Calu3 (cell line): ENCODE data around the gene FOSB. TPM values are rescaled to one million over a fixed set of nuclear protein-coding genes. Genes with fewer than 3 reads are reported as not detected.

Experiments used
- BruUV-seq: library from RNA; stranded (reverse); fragments of 400-500 nt; replicated peaks from 2 replicates; lab custom pipeline; 2021; lab: Mats Ljungman, UMichigan
- CTCF ChIA-PET: fragments of 300-600 bp; sonication (Branson Sonifier 250); formaldehyde crosslinking; loops from one replicate; lab custom pipeline; 2022; ENCODE audit warnings: antibody characterized with exemption; lab: Charles Lee
- DNase-seq: peaks from one replicate; pipeline ENCODE4 v3.0.0; 2022
- H3K27ac Mint-ChIP-seq: one replicate; pipeline ENCODE4 v1.8.0; 2022; ENCODE audit warnings: mixed read lengths; ENCODE audit not compliant: unreplicated experiment
- H3K27me3 Mint-ChIP-seq: one replicate; pipeline ENCODE4 v1.8.0; 2022; ENCODE audit warnings: mixed read lengths; ENCODE audit not compliant: unreplicated experiment
- H3K36me3 Mint-ChIP-seq: one replicate; pipeline ENCODE4 v1.8.0; 2022; ENCODE audit warnings: mild to moderate bottlenecking, moderate library complexity, mixed read lengths; ENCODE audit not compliant: insufficient read depth, unreplicated experiment
- H3K4me1 Mint-ChIP-seq: one replicate; pipeline ENCODE4 v1.8.0; 2022; ENCODE audit warnings: mild to moderate bottlenecking, low read depth, mixed read lengths; ENCODE audit not compliant: unreplicated experiment
- H3K4me3 Mint-ChIP-seq: one replicate; pipeline ENCODE4 v1.8.0; 2022; ENCODE audit warnings: mild to moderate bottlenecking, low read depth, moderate library complexity, mixed read lengths; ENCODE audit not compliant: unreplicated experiment
- H3K9me3 Mint-ChIP-seq: one replicate; pipeline ENCODE4 v1.8.0; 2022; ENCODE audit warnings: low read depth, mixed read lengths; ENCODE audit not compliant: unreplicated experiment
- CTCF ChIP-seq: fragments of 200-600 bp; IDR thresholded peaks from one replicate; pipeline ENCODE4 v1.8.0; 2022; ENCODE audit warnings: antibody characterized with exemption; ENCODE audit not compliant: unreplicated experiment
- intact Hi-C: fragments of 100-400 bp; cut with micrococcal nuclease; formaldehyde crosslinking; loops from one replicate; pipeline ENCODE4 v1.10.0; 2022; ENCODE audit not compliant: unreplicated experiment
- total RNA-seq: library from RNA; stranded (reverse); gene quantifications from 2 replicates; pipeline ENCODE4 v1.2.3, GENCODE V29; 2022

Gene FOSB
- total RNA-seq, 1 experiment from 2014 or later, result 23.8 TPM

- Mint-ChIP-seq H3K9me3 (no peaks in the 10 kb centered on the region), H3K27ac (peak overlapping the region; percentile 99), H3K36me3 (peaks cover 88% of the 10 kb centered on the region), H3K4me3 (peak overlapping the region; percentile 86), H3K27me3 (peaks cover 23% of the 10 kb centered on the region), H3K4me1 (peaks cover 35% of the 10 kb centered on the region)
- peak; percentile 98 for DNase-seq
- intact Hi-C loops, result loop anchor here (2.0 kb wide), 1 partner anchor 19 kb away; no protein-coding TSS in a partner anchor
- no TSS peak for BruUV-seq
- CTCF ChIA-PET, result interaction anchor here (0.6 to 4.6 kb wide), 6 partner anchors 8 to 417 kb away, joined by 3 to 61 read pairs (median 9); partner anchors contain the start of gene IRF2BP1
- no peak for TF ChIP-seq CTCF
Measured at GRCh38 chr19:45469132-45469944, 1.5 kb downstream of the FOSB start.

- intact Hi-C loops, result loop anchor here (2.0 kb wide), 1 partner anchor 19 kb away; no protein-coding TSS in a partner anchor
- Mint-ChIP-seq H3K4me3 (peak overlapping the region; percentile 86), H3K27me3 (peaks cover 15% of the 10 kb centered on the region), H3K36me3 (peaks cover 96% of the 10 kb centered on the region), H3K27ac (peak overlapping the region; percentile 99), H3K9me3 (no peaks in the 10 kb centered on the region), H3K4me1 (peaks cover 30% of the 10 kb centered on the region)
- DNase-seq, result peak; percentile 59
- BruUV-seq, result no TSS peak
- no peak for TF ChIP-seq CTCF
- CTCF ChIA-PET, result interaction anchor here (1.4 to 4.6 kb wide), 4 partner anchors 8 to 31 kb away, joined by 5 to 61 read pairs (median 30); no protein-coding TSS in a partner anchor
Measured at GRCh38 chr19:45469945-45470761, 2.4 kb downstream of the FOSB start.

GRCh38 chr19:45470762-45471081 lies 2.9 kb downstream of the FOSB start:
- CTCF ChIA-PET, result no interaction called here
- no peak for DNase-seq
- intact Hi-C loops, result no loop called here
- no peak for TF ChIP-seq CTCF
- peaks cover 34% of the 10 kb centered on the region for H3K4me1 Mint-ChIP-seq
- no peaks in the 10 kb centered on the region for H3K9me3 Mint-ChIP-seq
- H3K27ac Mint-ChIP-seq, result peak overlapping the region; percentile 99
- peaks cover 14% of the 10 kb centered on the region for H3K27me3 Mint-ChIP-seq
- BruUV-seq, result no TSS peak
- H3K36me3 Mint-ChIP-seq, result peaks cover 99% of the 10 kb centered on the region
- H3K4me3 Mint-ChIP-seq, result peak overlapping the region; percentile 86

GRCh38 chr19:45471111-45471930 lies 3.5 kb downstream of the FOSB start:
- DNase-seq, result no peak
- H3K27ac Mint-ChIP-seq, result peak overlapping the region; percentile 99
- peak overlapping the region; percentile 20 for H3K4me3 Mint-ChIP-seq
- peaks cover 98% of the 10 kb centered on the region for H3K36me3 Mint-ChIP-seq
- H3K9me3 Mint-ChIP-seq, result no peaks in the 10 kb centered on the region
- CTCF ChIA-PET, result no interaction called here
- H3K4me1 Mint-ChIP-seq, result peaks cover 38% of the 10 kb centered on the region
- no TSS peak for BruUV-seq
- peaks cover 14% of the 10 kb centered on the region for H3K27me3 Mint-ChIP-seq
- intact Hi-C loops, result no loop called here
- TF ChIP-seq CTCF, result no peak
